DLD1 (cell line): Measurements from ENCODE around the gene FAXDC2.
"Not testable (repeated sequence)": the region's sequence is repeated elsewhere in the genome, so short reads cannot be mapped to it uniquely, and the experiment has no call there.

Experiments used
- in situ Hi-C: cut with HindIII; loops from 2 replicates; pipeline ENCODE4 v1.10.0; 2017; ENCODE audit warnings: low sequenced_read_pairs

FAXDC2 gene

GRCh38 chr5:154834053-154834452, 16.4 kb downstream of the FAXDC2 start:
- in situ Hi-C loops = no loop called here

GRCh38 chr5:154832804-154833203, 17.6 kb downstream of the FAXDC2 start:
- in situ Hi-C loops = not testable (repeated sequence)

- in situ Hi-C loops = no loop called here
These were observed 19.0 kb downstream of the FAXDC2 start for GRCh38 chr5:154831451-154831850.

- in situ Hi-C loops = no loop called here
These were observed 19.8 kb downstream of the FAXDC2 start for GRCh38 chr5:154830596-154830995.

GRCh38 chr5:154830219-154830595, 20.2 kb downstream of the FAXDC2 start:
- in situ Hi-C loops = no loop called here

GRCh38 chr5:154829589-154830218, 20.7 kb downstream of the FAXDC2 start:
- in situ Hi-C loops = no loop called here

- in situ Hi-C loops = no loop called here
These were observed 21.2 kb downstream of the FAXDC2 start for GRCh38 chr5:154829181-154829588.

- in situ Hi-C loops = no loop called here
These were observed 26.3 kb downstream of the FAXDC2 start for GRCh38 chr5:154824070-154824469.

- in situ Hi-C loops = no loop called here
These were observed 26.8 kb downstream of the FAXDC2 start for GRCh38 chr5:154823605-154824004.

- in situ Hi-C loops = not testable (repeated sequence)
These were observed 27.5 kb downstream of the FAXDC2 start for GRCh38 chr5:154822896-154823295.

- in situ Hi-C loops = no loop called here
These were observed 30.0 kb downstream of the FAXDC2 start for GRCh38 chr5:154820383-154820782.

GRCh38 chr5:154819546-154819945, 30.9 kb downstream of the FAXDC2 start:
- in situ Hi-C loops = no loop called here

GRCh38 chr5:154818471-154819116, 31.8 kb downstream of the FAXDC2 start:
- in situ Hi-C loops = no loop called here

- in situ Hi-C loops = no loop called here
These were observed 32.6 kb downstream of the FAXDC2 start for GRCh38 chr5:154817815-154818214.

- in situ Hi-C loops = no loop called here
These were observed 33.4 kb downstream of the FAXDC2 start for GRCh38 chr5:154816891-154817492.

- in situ Hi-C loops = no loop called here
These were observed 34.6 kb downstream of the FAXDC2 start for GRCh38 chr5:154815684-154816247.

- in situ Hi-C loops = no loop called here
These were observed 35.4 kb downstream of the FAXDC2 start for GRCh38 chr5:154815025-154815424.

GRCh38 chr5:154813736-154814135, 36.7 kb downstream of the FAXDC2 start:
- in situ Hi-C loops = no loop called here

- in situ Hi-C loops = no loop called here
These were observed 37.2 kb downstream of the FAXDC2 start for GRCh38 chr5:154813158-154813557.

- in situ Hi-C loops = no loop called here
These were observed 38.5 kb downstream of the FAXDC2 start for GRCh38 chr5:154811653-154812465.

- in situ Hi-C loops = no loop called here
These were observed 39.2 kb downstream of the FAXDC2 start for GRCh38 chr5:154811239-154811638.
